ENCODE data around the gene UQCR10.
A peak's percentile ranks its signal among the peaks of the same experiment; 100 is the strongest.

- TF ChIP-seq NANOG (IDR thresholded peaks at IDR 0.05; ENCODE audit: borderline replicate concordance) (no peak), CTCF (conservative IDR thresholded peaks at IDR 0.05; ENCODE audit: low read depth in 2 of 2) (peak; percentile 17 to 79), EZH2 (IDR thresholded peaks at IDR 0.05; ENCODE audit: low read depth, unreplicated experiment) (no peak), POLR2AphosphoS5 (IDR thresholded peaks at IDR 0.05; ENCODE audit: low read depth) (no peak), REST (IDR thresholded peaks at IDR 0.05; ENCODE audit: unreplicated experiment) (no peak), JUNB (IDR thresholded peaks at IDR 0.05; ENCODE audit: unreplicated experiment) (no peak), STAT1 (IDR thresholded peaks at IDR 0.05; ENCODE audit: unreplicated experiment) (no peak), CREB1 (CRISPR knock-in tag; IDR thresholded peaks at IDR 0.05; ENCODE audit: low read depth) (no peak), ETS1 (IDR thresholded peaks at IDR 0.05) (no peak), EZH2phosphoT487 (IDR thresholded peaks at IDR 0.05; ENCODE audit: unreplicated experiment) (no peak)
These were observed 40.0 kb upstream of the UQCR10 start for GRCh38 chr22:29727131-29727523.
